WI38 (cell line): Measurements from ENCODE around the gene TPK1.

ENCODE experiments used
- H3K4me3 ChIP-seq: 2 replicates; pipeline ENCODE4 v1.5.1; 2011; ENCODE audit warnings: low read depth, mild to moderate bottlenecking, control low read depth, low read length
- TF ChIP-seq, protein P1 (sequence below): IDR thresholded peaks from 2 replicates; pipeline ENCODE4 v1.5.1; 2012; ENCODE audit warnings: low read depth, mild to moderate bottlenecking, control low read depth, low read length

Gene TPK1

GRCh38 chr7:144513334-144513733, 322.5 kb downstream of the TPK1 start:
- TF ChIP-seq, protein P1, sequence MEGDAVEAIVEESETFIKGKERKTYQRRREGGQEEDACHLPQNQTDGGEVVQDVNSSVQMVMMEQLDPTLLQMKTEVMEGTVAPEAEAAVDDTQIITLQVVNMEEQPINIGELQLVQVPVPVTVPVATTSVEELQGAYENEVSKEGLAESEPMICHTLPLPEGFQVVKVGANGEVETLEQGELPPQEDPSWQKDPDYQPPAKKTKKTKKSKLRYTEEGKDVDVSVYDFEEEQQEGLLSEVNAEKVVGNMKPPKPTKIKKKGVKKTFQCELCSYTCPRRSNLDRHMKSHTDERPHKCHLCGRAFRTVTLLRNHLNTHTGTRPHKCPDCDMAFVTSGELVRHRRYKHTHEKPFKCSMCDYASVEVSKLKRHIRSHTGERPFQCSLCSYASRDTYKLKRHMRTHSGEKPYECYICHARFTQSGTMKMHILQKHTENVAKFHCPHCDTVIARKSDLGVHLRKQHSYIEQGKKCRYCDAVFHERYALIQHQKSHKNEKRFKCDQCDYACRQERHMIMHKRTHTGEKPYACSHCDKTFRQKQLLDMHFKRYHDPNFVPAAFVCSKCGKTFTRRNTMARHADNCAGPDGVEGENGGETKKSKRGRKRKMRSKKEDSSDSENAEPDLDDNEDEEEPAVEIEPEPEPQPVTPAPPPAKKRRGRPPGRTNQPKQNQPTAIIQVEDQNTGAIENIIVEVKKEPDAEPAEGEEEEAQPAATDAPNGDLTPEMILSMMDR: no peak
- H3K4me3 ChIP-seq: no peak overlapping the region

DNA sequence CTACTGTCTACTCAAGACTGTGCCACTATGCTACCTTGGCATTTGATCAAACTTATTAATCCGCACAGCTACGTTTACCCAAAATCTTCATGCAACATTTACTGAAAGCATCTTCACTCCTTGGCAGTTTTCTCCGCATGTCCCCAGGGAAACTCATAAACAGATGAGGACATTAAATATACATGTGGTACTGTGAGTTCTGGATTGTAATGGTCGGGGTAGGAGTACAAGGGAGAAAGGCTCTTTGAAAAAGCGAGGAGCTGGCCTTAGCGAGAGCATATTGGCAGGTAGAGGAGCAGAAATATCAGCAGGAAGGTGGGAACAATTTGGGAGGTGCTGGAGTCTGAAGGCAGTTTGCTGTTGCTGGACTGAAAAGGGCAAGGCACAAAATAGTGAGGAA, 325.2 kb downstream of the TPK1 start:
- TF ChIP-seq, protein P1: no peak

DNA sequence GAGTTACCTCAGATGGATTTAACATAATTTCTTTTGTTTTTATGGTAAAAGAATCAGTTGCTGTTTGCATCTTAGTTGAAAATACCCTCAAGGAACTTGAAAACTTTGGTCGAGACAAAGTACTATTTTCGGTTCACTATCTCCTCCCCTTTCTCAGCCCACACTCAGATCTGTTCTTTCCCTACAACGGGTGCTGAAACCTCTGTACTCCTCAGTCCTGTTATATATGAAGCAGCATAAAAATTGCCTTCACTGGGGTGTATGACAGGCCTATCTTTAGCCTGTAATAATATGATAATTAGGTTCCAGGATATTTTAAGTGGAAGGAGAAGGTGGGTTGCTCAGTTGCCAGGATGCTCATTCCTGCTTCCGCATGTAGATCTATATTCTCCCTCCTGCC, 327.2 kb downstream of the TPK1 start:
- no peak overlapping the region for H3K4me3 ChIP-seq
- TF ChIP-seq, protein P1: no peak

More for the DNA sequence above, 325.2 kb downstream of the TPK1 start:
- no peak overlapping the region for H3K4me3 ChIP-seq

DNA sequence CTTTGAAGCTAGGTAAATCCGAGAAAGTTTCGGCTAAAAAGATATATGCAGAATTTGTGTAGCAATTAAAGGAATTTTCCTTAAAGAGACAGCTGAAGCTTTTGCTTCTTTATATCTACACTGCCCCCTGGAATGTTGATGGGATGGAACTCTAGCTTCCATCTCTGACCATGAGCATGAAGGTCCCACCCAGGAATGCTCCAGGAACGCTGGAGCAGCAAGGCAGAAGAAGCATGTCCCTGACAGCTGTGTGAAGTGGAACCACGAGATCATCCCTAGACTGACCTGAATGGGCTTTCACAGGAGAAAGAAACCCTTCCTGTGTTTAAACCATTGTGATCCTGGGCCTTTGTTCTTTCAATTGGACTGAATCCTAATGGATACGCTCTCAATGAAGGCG, 332.6 kb downstream of the TPK1 start:
- TF ChIP-seq, protein P1: no peak
- no peak overlapping the region for H3K4me3 ChIP-seq

DNA sequence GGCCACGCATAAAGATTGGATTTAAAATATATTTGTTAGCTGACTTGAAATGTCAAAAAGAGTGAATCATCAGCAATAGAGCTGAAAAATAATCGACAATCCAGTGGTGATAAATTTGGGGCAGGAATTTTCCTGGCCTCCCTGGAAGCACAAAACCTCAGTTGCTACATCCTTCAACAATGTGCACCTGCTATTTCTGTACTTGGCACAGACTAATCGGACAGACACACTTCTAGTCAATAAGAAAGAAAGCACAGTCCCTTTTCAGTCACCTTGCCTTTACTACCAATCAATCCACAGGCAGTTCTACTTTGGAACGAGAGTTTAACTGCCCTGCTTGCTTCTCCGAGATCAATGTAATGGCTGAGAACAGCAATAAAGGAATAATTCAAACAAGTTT, 335.6 kb downstream of the TPK1 start:
- TF ChIP-seq, protein P1: no peak
- no peak overlapping the region for H3K4me3 ChIP-seq

DNA sequence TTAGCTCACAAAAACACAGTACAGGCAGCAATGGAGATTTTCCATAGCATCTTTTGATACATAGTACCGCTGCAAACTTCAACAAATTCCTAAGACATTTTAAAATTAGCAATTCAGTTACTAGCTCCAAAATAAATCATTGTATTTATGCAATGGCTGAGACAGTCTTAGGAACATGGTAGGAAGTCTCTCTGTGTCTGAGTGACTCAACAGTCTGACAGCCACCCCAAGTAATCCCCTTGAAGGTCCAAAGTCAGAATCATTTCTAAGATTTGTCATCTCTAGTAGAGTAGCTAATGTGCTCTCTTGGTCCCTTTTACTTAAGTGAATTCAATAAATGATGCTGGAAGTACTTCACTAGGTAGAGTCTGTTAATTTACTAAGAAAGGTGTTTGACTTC, 338.6 kb downstream of the TPK1 start:
- H3K4me3 ChIP-seq: no peak overlapping the region
- TF ChIP-seq, protein P1: no peak

GRCh38 chr7:144494355-144494754, 341.5 kb downstream of the TPK1 start:
- no peak overlapping the region for H3K4me3 ChIP-seq
- TF ChIP-seq, protein P1: no peak
